ENCODE results near the gene MACO1.
"Not testable (repeated sequence)": the region's sequence is repeated elsewhere in the genome, so short reads cannot be mapped to it uniquely, and the experiment has no call there.

The MACO1 gene

DNA sequence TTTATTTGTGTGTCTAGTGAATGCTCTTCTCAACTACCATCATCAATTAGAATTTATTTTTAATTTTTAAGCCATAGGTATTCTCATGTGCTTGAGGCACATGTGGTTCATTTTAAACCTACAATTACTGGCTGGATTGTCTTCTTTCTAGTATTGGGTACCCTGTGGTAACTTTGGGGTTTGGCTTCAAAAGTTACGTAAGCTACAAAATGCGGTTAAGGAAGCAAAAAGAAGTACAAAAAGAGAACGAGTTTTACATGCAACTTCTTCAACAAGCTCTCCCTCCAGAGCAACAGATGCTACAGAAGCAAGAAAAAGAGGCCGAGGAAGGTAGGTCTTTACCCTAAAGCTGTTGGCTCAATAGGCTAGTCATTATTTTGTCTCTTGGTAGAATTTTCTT is 25.8 kb downstream of the MACO1 start:
- Histone ChIP-seq H3K4ac (ENCODE audit: low read depth, low read length) (no peak overlapping the region), H2AK5ac (ENCODE audit: low read length) (no peak overlapping the region), H3K9ac (ENCODE audit: low read length) (no peak overlapping the region), H3K79me1 (ENCODE audit: low read length) (peaks cover 2% of the 10 kb centered on the region), H3K23ac (ENCODE audit: low read length) (no peak overlapping the region), H3K18ac (ENCODE audit: low read length) (no peak overlapping the region), H2BK15ac (replicated peaks; ENCODE audit: low read depth) (no peak overlapping the region), H3K56ac (ENCODE audit: low read length) (no peak overlapping the region), H3K27me3 (ENCODE audit: insufficient read depth, low read length, poor library complexity) (no peaks in the 10 kb centered on the region), H4K5ac (ENCODE audit: low read length) (no peak overlapping the region), H2BK120ac (ENCODE audit: low read depth, low read length) (no peak overlapping the region), H4K8ac (ENCODE audit: low read depth, low read length) (no peak overlapping the region), H2BK5ac (ENCODE audit: low read length) (no peak overlapping the region), H3K36me3 (ENCODE audit: control insufficient read depth, insufficient read depth, low read length) (peaks cover 8% of the 10 kb centered on the region), H3K4me2 (ENCODE audit: low read length) (no peak overlapping the region), H3K4me3 (ENCODE audit: low read length) (no peak overlapping the region), H3K4me1 (ENCODE audit: control insufficient read depth, low read depth, low read length) (no peaks in the 10 kb centered on the region), H3K79me2 (ENCODE audit: control insufficient read depth, insufficient read depth, low read length) (no peaks in the 10 kb centered on the region), H3K27ac (ENCODE audit: low read depth, low read length) (no peak overlapping the region)
- no CpG with 5 or more reads among the region's 4 CpGs for WGBS (ENCODE audit: extremely low coverage, insufficient coverage, low lambda C conversion rate)
- DNase-seq = no peak

GRCh38 chr1:25458541-25459298 is 28.0 kb downstream of the MACO1 start:
- Histone ChIP-seq H3K4me2 (ENCODE audit: low read length) (no peak overlapping the region), H3K4me1 (ENCODE audit: control insufficient read depth, low read depth, low read length) (no peaks in the 10 kb centered on the region)

DNA sequence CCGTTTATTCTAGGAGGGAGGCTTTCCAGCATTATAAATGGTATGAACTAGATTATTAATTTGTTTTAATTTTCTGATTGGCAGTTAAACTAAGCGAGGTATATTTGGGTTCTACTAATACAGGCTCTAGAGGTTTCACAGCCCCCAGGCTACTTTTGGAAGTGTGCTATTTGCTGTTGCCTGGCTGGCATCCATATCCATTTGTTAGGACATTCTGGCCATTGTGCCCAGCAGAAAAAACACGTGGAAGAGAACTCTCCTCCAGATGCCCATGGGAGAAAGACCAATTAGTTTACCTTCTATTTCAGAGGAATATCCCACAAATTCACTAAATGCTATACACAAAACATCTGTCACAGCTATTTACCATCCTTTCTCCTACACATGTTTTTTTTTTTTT is 29.3 kb downstream of the MACO1 start:
- H3K56ac ChIP-seq (ENCODE audit: low read length) = no peak overlapping the region
- H2BK120ac ChIP-seq (ENCODE audit: low read depth, low read length) = no peak overlapping the region
- H3K4me3 ChIP-seq (ENCODE audit: low read length) = no peak overlapping the region
- H3K23ac ChIP-seq (ENCODE audit: low read length) = no peak overlapping the region
- H3K9ac ChIP-seq (ENCODE audit: low read length) = no peak overlapping the region
- WGBS (ENCODE audit: extremely low coverage, insufficient coverage, low lambda C conversion rate) = no CpG with 5 or more reads among the region's 3 CpGs
- no peak overlapping the region for H4K8ac ChIP-seq (ENCODE audit: low read depth, low read length)
- no peaks in the 10 kb centered on the region for H3K4me1 ChIP-seq (ENCODE audit: control insufficient read depth, low read depth, low read length)
- H3K36me3 ChIP-seq (ENCODE audit: control insufficient read depth, insufficient read depth, low read length) = peaks cover 9% of the 10 kb centered on the region
- no peak overlapping the region for H2BK5ac ChIP-seq (ENCODE audit: low read length)
- peaks cover 5% of the 10 kb centered on the region for H3K79me1 ChIP-seq (ENCODE audit: low read length)
- H3K18ac ChIP-seq (ENCODE audit: low read length) = no peak overlapping the region
- no peak overlapping the region for H2BK15ac ChIP-seq (replicated peaks; ENCODE audit: low read depth)
- no peak overlapping the region for H2AK5ac ChIP-seq (ENCODE audit: low read length)
- DNase-seq = no peak
- H3K27ac ChIP-seq (ENCODE audit: low read depth, low read length) = no peak overlapping the region
- H3K4me2 ChIP-seq (ENCODE audit: low read length) = no peak overlapping the region
- no peak overlapping the region for H3K4ac ChIP-seq (ENCODE audit: low read depth, low read length)
- H3K79me2 ChIP-seq (ENCODE audit: control insufficient read depth, insufficient read depth, low read length) = peaks cover 2% of the 10 kb centered on the region
- H4K5ac ChIP-seq (ENCODE audit: low read length) = no peak overlapping the region
- no peaks in the 10 kb centered on the region for H3K27me3 ChIP-seq (ENCODE audit: insufficient read depth, low read length, poor library complexity)

More at GRCh38 chr1:25458541-25459298, 28.0 kb downstream of the MACO1 start:
- Histone ChIP-seq H3K56ac (ENCODE audit: low read length) (no peak overlapping the region), H3K4me3 (ENCODE audit: low read length) (no peak overlapping the region), H3K27me3 (ENCODE audit: insufficient read depth, low read length, poor library complexity) (no peaks in the 10 kb centered on the region), H4K8ac (ENCODE audit: low read depth, low read length) (no peak overlapping the region), H3K36me3 (ENCODE audit: control insufficient read depth, insufficient read depth, low read length) (peaks cover 9% of the 10 kb centered on the region), H2BK15ac (replicated peaks; ENCODE audit: low read depth) (no peak overlapping the region), H4K5ac (ENCODE audit: low read length) (no peak overlapping the region), H3K18ac (ENCODE audit: low read length) (no peak overlapping the region), H3K79me2 (ENCODE audit: control insufficient read depth, insufficient read depth, low read length) (peaks cover 2% of the 10 kb centered on the region), H2BK120ac (ENCODE audit: low read depth, low read length) (no peak overlapping the region), H3K9ac (ENCODE audit: low read length) (no peak overlapping the region), H3K23ac (ENCODE audit: low read length) (no peak overlapping the region), H2BK5ac (ENCODE audit: low read length) (no peak overlapping the region), H3K4ac (ENCODE audit: low read depth, low read length) (no peak overlapping the region), H2AK5ac (ENCODE audit: low read length) (no peak overlapping the region), H3K27ac (ENCODE audit: low read depth, low read length) (no peak overlapping the region), H3K79me1 (ENCODE audit: low read length) (peaks cover 5% of the 10 kb centered on the region)
- WGBS (ENCODE audit: extremely low coverage, insufficient coverage, low lambda C conversion rate) = no CpG with 5 or more reads among the region's 7 CpGs
- no peak for DNase-seq

DNA sequence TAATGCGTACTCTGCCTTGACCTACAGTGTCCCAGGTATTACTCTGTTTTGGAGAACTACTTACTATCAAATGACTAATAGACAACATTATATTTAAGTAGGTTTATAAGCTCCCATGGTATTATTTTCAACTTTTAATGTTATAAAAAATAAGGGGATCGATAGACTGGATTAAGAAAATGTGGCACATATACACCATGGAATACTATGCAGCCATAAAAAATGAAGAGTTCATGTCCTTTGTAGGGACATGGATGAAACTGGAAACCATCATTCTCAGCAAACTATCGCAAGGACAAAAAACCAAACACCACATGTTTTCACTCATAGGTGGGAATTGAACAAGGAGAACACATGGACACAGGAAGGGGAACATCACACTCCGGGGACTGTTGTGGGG is 30.1 kb downstream of the MACO1 start:
- H4K5ac ChIP-seq (ENCODE audit: low read length); DNase-seq: not testable (repeated sequence)
- no CpG with 5 or more reads among the region's 4 CpGs for WGBS (ENCODE audit: extremely low coverage, insufficient coverage, low lambda C conversion rate)

DNA sequence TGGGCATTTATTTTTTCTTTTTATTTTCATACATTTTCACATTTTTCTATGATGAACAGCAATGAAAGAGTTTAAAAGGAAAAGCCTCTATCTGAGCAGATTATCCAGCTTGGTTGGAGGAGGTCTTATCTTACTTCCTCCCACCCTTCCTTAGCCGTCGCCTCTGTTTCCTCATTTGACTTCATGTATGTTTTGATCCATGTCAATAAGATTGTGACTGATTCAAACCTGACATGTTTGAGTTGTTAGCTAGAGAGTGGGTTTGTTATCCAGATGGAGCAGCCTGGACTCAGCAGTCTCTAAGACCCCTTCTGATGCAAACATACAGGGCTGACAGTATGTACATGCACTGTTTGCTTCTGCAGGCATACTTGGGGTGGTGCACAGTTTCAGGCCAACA is 31.2 kb downstream of the MACO1 start:
- Histone ChIP-seq H3K4ac (ENCODE audit: low read depth, low read length) (no peak overlapping the region), H4K8ac (ENCODE audit: low read depth, low read length) (no peak overlapping the region), H2BK5ac (ENCODE audit: low read length) (no peak overlapping the region), H3K36me3 (ENCODE audit: control insufficient read depth, insufficient read depth, low read length) (peaks cover 6% of the 10 kb centered on the region), H3K56ac (ENCODE audit: low read length) (no peak overlapping the region), H4K5ac (ENCODE audit: low read length) (no peak overlapping the region), H3K4me2 (ENCODE audit: low read length) (no peak overlapping the region), H3K23ac (ENCODE audit: low read length) (no peak overlapping the region), H3K9ac (ENCODE audit: low read length) (no peak overlapping the region), H3K18ac (ENCODE audit: low read length) (no peak overlapping the region), H2BK120ac (ENCODE audit: low read depth, low read length) (no peak overlapping the region), H3K79me2 (ENCODE audit: control insufficient read depth, insufficient read depth, low read length) (peaks cover 2% of the 10 kb centered on the region), H3K79me1 (ENCODE audit: low read length) (peaks cover 5% of the 10 kb centered on the region), H3K27ac (ENCODE audit: low read depth, low read length) (no peak overlapping the region), H2AK5ac (ENCODE audit: low read length) (no peak overlapping the region), H3K4me3 (ENCODE audit: low read length) (no peak overlapping the region), H2BK15ac (replicated peaks; ENCODE audit: low read depth) (no peak overlapping the region), H3K4me1 (ENCODE audit: control insufficient read depth, low read depth, low read length) (no peaks in the 10 kb centered on the region), H3K27me3 (ENCODE audit: insufficient read depth, low read length, poor library complexity) (no peaks in the 10 kb centered on the region)
- no CpG with 5 or more reads among the region's 2 CpGs for WGBS (ENCODE audit: extremely low coverage, insufficient coverage, low lambda C conversion rate)
- no peak for DNase-seq

More for the DNA sequence above, 30.1 kb downstream of the MACO1 start:
- H3K4me2 ChIP-seq (ENCODE audit: low read length); H3K79me2 ChIP-seq (ENCODE audit: control insufficient read depth, insufficient read depth, low read length); H2BK5ac ChIP-seq (ENCODE audit: low read length); H3K23ac ChIP-seq (ENCODE audit: low read length); H3K9ac ChIP-seq (ENCODE audit: low read length); H4K8ac ChIP-seq (ENCODE audit: low read depth, low read length); H3K18ac ChIP-seq (ENCODE audit: low read length); H2BK15ac ChIP-seq (replicated peaks; ENCODE audit: low read depth); H3K79me1 ChIP-seq (ENCODE audit: low read length); H3K27ac ChIP-seq (ENCODE audit: low read depth, low read length); H2AK5ac ChIP-seq (ENCODE audit: low read length); H3K27me3 ChIP-seq (ENCODE audit: insufficient read depth, low read length, poor library complexity); H3K36me3 ChIP-seq (ENCODE audit: control insufficient read depth, insufficient read depth, low read length); H3K4me1 ChIP-seq (ENCODE audit: control insufficient read depth, low read depth, low read length); H3K4ac ChIP-seq (ENCODE audit: low read depth, low read length); H2BK120ac ChIP-seq (ENCODE audit: low read depth, low read length); H3K56ac ChIP-seq (ENCODE audit: low read length); H3K4me3 ChIP-seq (ENCODE audit: low read length): not testable (repeated sequence)

DNA sequence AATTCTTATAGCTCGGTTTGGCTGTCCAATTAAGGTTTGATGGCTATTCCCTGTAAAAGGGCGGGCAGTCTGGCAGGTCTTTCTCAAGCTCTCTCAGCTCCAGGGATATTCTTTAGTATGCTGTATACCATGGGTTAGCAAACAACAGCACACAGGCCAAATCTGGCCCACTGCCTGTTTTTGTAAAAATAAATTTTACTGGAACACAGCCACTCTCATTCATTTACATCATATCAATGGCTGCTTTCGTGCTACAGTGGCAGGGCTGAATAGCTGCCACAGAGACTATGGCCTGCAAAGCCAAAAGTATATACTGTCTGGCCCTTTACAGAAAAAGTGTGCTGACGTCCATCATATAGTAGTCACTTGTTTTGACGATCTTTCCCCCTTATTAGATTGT is 32.0 kb downstream of the MACO1 start:
- Histone ChIP-seq H4K5ac (ENCODE audit: low read length) (no peak overlapping the region), H3K79me1 (ENCODE audit: low read length) (peaks cover 5% of the 10 kb centered on the region), H3K9ac (ENCODE audit: low read length) (no peak overlapping the region), H3K4me1 (ENCODE audit: control insufficient read depth, low read depth, low read length) (no peaks in the 10 kb centered on the region), H3K27ac (ENCODE audit: low read depth, low read length) (no peak overlapping the region), H3K56ac (ENCODE audit: low read length) (no peak overlapping the region), H2BK15ac (replicated peaks; ENCODE audit: low read depth) (no peak overlapping the region), H3K4me2 (ENCODE audit: low read length) (no peak overlapping the region), H2BK5ac (ENCODE audit: low read length) (no peak overlapping the region), H3K79me2 (ENCODE audit: control insufficient read depth, insufficient read depth, low read length) (peaks cover 2% of the 10 kb centered on the region), H4K8ac (ENCODE audit: low read depth, low read length) (no peak overlapping the region), H3K4me3 (ENCODE audit: low read length) (no peak overlapping the region), H3K27me3 (ENCODE audit: insufficient read depth, low read length, poor library complexity) (no peaks in the 10 kb centered on the region), H2AK5ac (ENCODE audit: low read length) (no peak overlapping the region), H3K18ac (ENCODE audit: low read length) (no peak overlapping the region), H3K4ac (ENCODE audit: low read depth, low read length) (no peak overlapping the region), H3K36me3 (ENCODE audit: control insufficient read depth, insufficient read depth, low read length) (peaks cover 6% of the 10 kb centered on the region), H3K23ac (ENCODE audit: low read length) (no peak overlapping the region), H2BK120ac (ENCODE audit: low read depth, low read length) (no peak overlapping the region)
- WGBS (ENCODE audit: extremely low coverage, insufficient coverage, low lambda C conversion rate) = no CpG with 5 or more reads among the region's 5 CpGs
- DNase-seq = no peak
